Keratinocyte (primary cell): ENCODE data around the gene HDX. TPM values are rescaled to one million over a fixed set of nuclear protein-coding genes. Genes with fewer than 3 reads are reported as not detected.

Experiments
- DNase-seq: peaks from one replicate; pipeline ENCODE4 v3.0.0-alpha.2; 2011; ENCODE audit warnings: low read depth, missing footprints, low spot score
- FAIRE-seq: peaks from 2 replicates; lab custom pipeline; 2011; peaks lifted over from hg19 to GRCh38; lab: Jason Lieb, UNC
- H2AFZ ChIP-seq: 2 replicates; pipeline ENCODE4 v1.6.0; 2012; ENCODE audit warnings: low read length, control low read depth, inconsistent platforms; ENCODE audit not compliant: control insufficient read depth
- H3K27ac ChIP-seq: 2 replicates; pipeline ENCODE4 v1.5.1; 2011; ENCODE audit warnings: low read length; ENCODE audit not compliant: control insufficient read depth, insufficient read depth
- H3K27me3 ChIP-seq: 3 replicates; pipeline ENCODE4 v1.6.0; 2011; ENCODE audit warnings: low read length; ENCODE audit not compliant: control insufficient read depth, insufficient read depth; ENCODE audit errors: extremely low read depth
- H3K36me3 ChIP-seq, 2 experiments: 2 replicates in 1 of 2; 3 replicates in 1 of 2; pipeline ENCODE4 v1.5.1; 2011; ENCODE audit warnings: low read length in 2 of 2, mild to moderate bottlenecking in 1 of 2; ENCODE audit not compliant: control insufficient read depth in 2 of 2, insufficient read depth in 2 of 2; ENCODE audit errors: extremely low read depth in 1 of 2
- H3K4me1 ChIP-seq: 3 replicates; pipeline ENCODE4 v1.5.1; 2011; ENCODE audit warnings: low read length; ENCODE audit not compliant: control insufficient read depth, insufficient read depth; ENCODE audit errors: extremely low read depth
- H3K4me2 ChIP-seq: 3 replicates; pipeline ENCODE4 v1.6.0; 2011; ENCODE audit warnings: low read depth, low read length; ENCODE audit not compliant: control insufficient read depth, insufficient read depth; ENCODE audit errors: extremely low read depth
- H3K4me3 ChIP-seq, 3 experiments: fragments of 200-600 bp in 1 of 3; sonication (generic) in 1 of 3; 2 replicates in 2 of 3; 3 replicates in 1 of 3; pipeline ENCODE4 v1.5.1; 2011 to 2016; ENCODE audit warnings: low read length in 3 of 3, mild to moderate bottlenecking in 3 of 3, control low read depth in 2 of 3, inconsistent platforms in 1 of 3, low read depth in 1 of 3, mixed read lengths in 1 of 3, mixed run types in 1 of 3, moderate library complexity in 1 of 3; ENCODE audit not compliant: control insufficient read depth in 2 of 3, insufficient read depth in 2 of 3; ENCODE audit errors: extremely low read depth in 1 of 3
- H3K79me2 ChIP-seq: 2 replicates; pipeline ENCODE4 v1.6.0; 2012; ENCODE audit warnings: low read length; ENCODE audit not compliant: control insufficient read depth, insufficient read depth
- H3K9ac ChIP-seq: 3 replicates; pipeline ENCODE4 v1.6.0; 2011; ENCODE audit warnings: low read length; ENCODE audit not compliant: control insufficient read depth, insufficient read depth; ENCODE audit errors: extremely low read depth
- H3K9me1 ChIP-seq: 3 replicates; pipeline ENCODE4 v1.6.0; 2011; ENCODE audit warnings: low read length; ENCODE audit not compliant: control insufficient read depth, insufficient read depth; ENCODE audit errors: extremely low read depth
- H3K9me3 ChIP-seq: 2 replicates; pipeline ENCODE4 v1.5.1; 2012; ENCODE audit warnings: low read depth, low read length; ENCODE audit not compliant: control insufficient read depth
- H4K20me1 ChIP-seq: 3 replicates; pipeline ENCODE4 v1.6.0; 2011; ENCODE audit warnings: low read length; ENCODE audit not compliant: control insufficient read depth, insufficient read depth; ENCODE audit errors: extremely low read depth
- EZH2 ChIP-seq: IDR thresholded peaks from one replicate; pipeline ENCODE4 v1.6.1; 2012; ENCODE audit warnings: inconsistent platforms, mild to moderate bottlenecking, low read length, moderate library complexity
- dilution Hi-C: fragments of 300-500 bp; cut with MboI; formaldehyde crosslinking; loops from one replicate; pipeline ENCODE4 v1.7.0; 2020; ENCODE audit warnings: low sequenced_read_pairs; ENCODE audit not compliant: extremely low pct_ligation_motif_present
- polyA plus RNA-seq, 5 experiments: library from polyadenylated mRNA; depleted of rRNA in 3 of 5; stranded (reverse) in 3 of 5; stranded (forward) in 1 of 5; unstranded in 1 of 5; fragments of >200 nt; gene quantifications; 1 replicate in 1 of 5; 2 replicates in 3 of 5; 3 replicates in 1 of 5; pipeline versions ENCODE4 v1.2.1 to v1.2.3, GENCODE V29; 2011 to 2012; ENCODE audit warnings: missing spikeins in 2 of 5, low read depth in 1 of 5, low replicate concordance in 1 of 5
- TF ChIP-seq, protein P1 (sequence below), 3 experiments: IDR thresholded peaks in 1 of 3; conservative IDR thresholded peaks in 1 of 3; optimal IDR thresholded peaks in 1 of 3; 2 replicates in 2 of 3; 3 replicates in 1 of 3; pipeline versions ENCODE3 to v1.5.1; 2011; ENCODE audit warnings: low read length in 3 of 3, mild to moderate bottlenecking in 3 of 3, moderate library complexity in 2 of 3, control low read depth in 1 of 3, inconsistent platforms in 1 of 3; ENCODE audit not compliant: insufficient read depth in 2 of 3; ENCODE audit errors: extremely low read depth in 1 of 3

HDX gene
- polyA plus RNA-seq, 1 donor (not counting 4 experiments of a cell fraction or from before 2014, with no cell fraction given) = 2.2 TPM

DNA sequence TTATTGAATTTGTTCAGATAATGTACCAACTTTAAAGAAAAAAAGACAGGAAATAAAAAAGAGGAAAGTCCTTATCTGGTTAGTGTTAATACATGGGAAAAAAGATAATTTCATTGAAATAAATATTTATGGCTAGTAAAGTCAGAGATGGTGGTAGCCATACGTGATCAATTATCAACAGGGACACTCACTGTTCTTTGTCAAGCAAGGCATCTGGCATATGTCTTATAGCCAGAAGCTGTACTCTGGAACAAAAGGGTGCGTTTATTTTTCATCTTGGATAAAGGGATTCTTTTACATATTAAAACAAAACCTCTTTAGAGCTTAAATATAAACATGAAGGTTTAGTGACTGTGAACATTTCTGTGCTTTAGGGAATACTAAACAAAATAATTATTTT lies 26.7 kb downstream of the HDX start:
- FAIRE-seq = no peak
- dilution Hi-C loops = no loop called here

DNA sequence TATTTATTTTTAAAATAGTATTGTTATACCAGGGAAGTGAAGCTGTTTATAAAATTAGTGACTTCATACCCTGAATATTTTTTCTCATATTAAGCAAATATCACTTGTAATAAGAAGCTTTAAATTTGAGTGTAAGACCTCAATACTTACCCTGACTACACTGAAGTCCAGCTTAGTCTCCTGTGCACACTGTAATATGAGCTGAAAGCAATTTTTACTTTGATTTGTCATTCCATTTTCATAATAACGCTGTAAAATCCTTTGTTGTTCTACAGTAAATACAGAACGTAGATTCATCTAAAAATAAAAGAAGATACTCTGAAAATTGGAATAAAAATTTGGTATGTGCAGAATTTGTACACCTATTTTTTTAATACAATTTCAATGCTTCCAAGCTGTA lies 27.2 kb downstream of the HDX start:
- H4K20me1 ChIP-seq = no peaks in the 10 kb centered on the region
- H3K27ac ChIP-seq = no peak overlapping the region
- no peaks in the 10 kb centered on the region for H3K27me3 ChIP-seq
- peaks cover 0 to 2% of the 10 kb centered on the region in 2 experiments for H3K36me3 ChIP-seq
- no peak overlapping the region for H2AFZ ChIP-seq
- no peaks in the 10 kb centered on the region for H3K79me2 ChIP-seq
- H3K9me3 ChIP-seq = no peaks in the 10 kb centered on the region
- no peaks in the 10 kb centered on the region for H3K4me1 ChIP-seq
- no peak overlapping the region for H3K9ac ChIP-seq
- dilution Hi-C loops = no loop called here
- H3K4me2 ChIP-seq = no peak overlapping the region
- H3K9me1 ChIP-seq = no peaks in the 10 kb centered on the region
- TF ChIP-seq, protein P1, sequence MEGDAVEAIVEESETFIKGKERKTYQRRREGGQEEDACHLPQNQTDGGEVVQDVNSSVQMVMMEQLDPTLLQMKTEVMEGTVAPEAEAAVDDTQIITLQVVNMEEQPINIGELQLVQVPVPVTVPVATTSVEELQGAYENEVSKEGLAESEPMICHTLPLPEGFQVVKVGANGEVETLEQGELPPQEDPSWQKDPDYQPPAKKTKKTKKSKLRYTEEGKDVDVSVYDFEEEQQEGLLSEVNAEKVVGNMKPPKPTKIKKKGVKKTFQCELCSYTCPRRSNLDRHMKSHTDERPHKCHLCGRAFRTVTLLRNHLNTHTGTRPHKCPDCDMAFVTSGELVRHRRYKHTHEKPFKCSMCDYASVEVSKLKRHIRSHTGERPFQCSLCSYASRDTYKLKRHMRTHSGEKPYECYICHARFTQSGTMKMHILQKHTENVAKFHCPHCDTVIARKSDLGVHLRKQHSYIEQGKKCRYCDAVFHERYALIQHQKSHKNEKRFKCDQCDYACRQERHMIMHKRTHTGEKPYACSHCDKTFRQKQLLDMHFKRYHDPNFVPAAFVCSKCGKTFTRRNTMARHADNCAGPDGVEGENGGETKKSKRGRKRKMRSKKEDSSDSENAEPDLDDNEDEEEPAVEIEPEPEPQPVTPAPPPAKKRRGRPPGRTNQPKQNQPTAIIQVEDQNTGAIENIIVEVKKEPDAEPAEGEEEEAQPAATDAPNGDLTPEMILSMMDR (optimal IDR thresholded peaks at IDR 0.05 in 1 of 3, IDR thresholded peaks at IDR 0.05 in 1 of 3, conservative IDR thresholded peaks at IDR 0.05 in 1 of 3; ENCODE audit: extremely low read depth in 1 of 3, insufficient read depth in 2 of 3, low read length in 3 of 3) = no peak
- TF ChIP-seq EZH2 = no peak
- FAIRE-seq (no peak), DNase-seq (no peak)
- no peak overlapping the region for H3K4me3 ChIP-seq

More for the DNA sequence above, 26.7 kb downstream of the HDX start:
- Histone ChIP-seq H3K79me2 (no peaks in the 10 kb centered on the region), H3K4me3 (no peak overlapping the region), H3K9me1 (no peaks in the 10 kb centered on the region), H3K27ac (no peak overlapping the region), H2AFZ (no peak overlapping the region), H3K9ac (no peak overlapping the region), H3K9me3 (no peaks in the 10 kb centered on the region), H3K27me3 (no peaks in the 10 kb centered on the region), H3K4me1 (no peaks in the 10 kb centered on the region), H3K36me3 (peaks cover 0 to 2% of the 10 kb centered on the region in 2 experiments), H4K20me1 (no peaks in the 10 kb centered on the region), H3K4me2 (no peak overlapping the region)
- DNase-seq = no peak
- TF ChIP-seq EZH2 = no peak
- TF ChIP-seq, protein P1 (optimal IDR thresholded peaks at IDR 0.05 in 1 of 3, IDR thresholded peaks at IDR 0.05 in 1 of 3, conservative IDR thresholded peaks at IDR 0.05 in 1 of 3; ENCODE audit: extremely low read depth in 1 of 3, insufficient read depth in 2 of 3, low read length in 3 of 3) = no peak
